T-helper 1 cell (primary cell): ENCODE data around the gene ADARB2.

ENCODE experiments used
- DNase-seq, 5 donors: peaks; one replicate each; pipeline ENCODE4 v3.0.0-alpha.2; 2012 to 2020

ADARB2 gene

GRCh38 chr10:1611936-1612550 is 125.3 kb downstream of the ADARB2 start:
- no peak for DNase-seq

- no peak for DNase-seq
These were observed 126.1 kb downstream of the ADARB2 start for GRCh38 chr10:1610986-1611770.

- no peak for DNase-seq
These were observed 127.7 kb downstream of the ADARB2 start for GRCh38 chr10:1609648-1609970.

- DNase-seq = no peak
These were observed 128.3 kb downstream of the ADARB2 start for GRCh38 chr10:1608851-1609647.

GRCh38 chr10:1608408-1608807 is 128.9 kb downstream of the ADARB2 start:
- no peak for DNase-seq

GRCh38 chr10:1607466-1607865 is 129.9 kb downstream of the ADARB2 start:
- DNase-seq = no peak

- no peak for DNase-seq
These were observed 131.1 kb downstream of the ADARB2 start for GRCh38 chr10:1605999-1606940.

- DNase-seq = no peak
These were observed 132.2 kb downstream of the ADARB2 start for GRCh38 chr10:1605121-1605520.

GRCh38 chr10:1604246-1604645 is 133.1 kb downstream of the ADARB2 start:
- DNase-seq = no peak

- no peak for DNase-seq
These were observed 134.1 kb downstream of the ADARB2 start for GRCh38 chr10:1603181-1603580.

- no peak for DNase-seq
These were observed 135.3 kb downstream of the ADARB2 start for GRCh38 chr10:1602037-1602484.

GRCh38 chr10:1601406-1601805 is 135.9 kb downstream of the ADARB2 start:
- no peak for DNase-seq

GRCh38 chr10:1600861-1601260 is 136.5 kb downstream of the ADARB2 start:
- no peak for DNase-seq

- no peak for DNase-seq
These were observed 138.8 kb downstream of the ADARB2 start for GRCh38 chr10:1598393-1599153.

GRCh38 chr10:1597370-1598146 is 139.8 kb downstream of the ADARB2 start:
- DNase-seq = no peak

GRCh38 chr10:1596482-1597099 is 140.7 kb downstream of the ADARB2 start:
- DNase-seq = no peak

GRCh38 chr10:1595726-1596125 is 141.6 kb downstream of the ADARB2 start:
- no peak for DNase-seq

- no peak for DNase-seq
These were observed 142.1 kb downstream of the ADARB2 start for GRCh38 chr10:1595242-1595600.

- no peak for DNase-seq
These were observed 142.7 kb downstream of the ADARB2 start for GRCh38 chr10:1594372-1595241.

GRCh38 chr10:1591742-1592141 is 145.6 kb downstream of the ADARB2 start:
- no peak for DNase-seq
